T1000 (cell line): ENCODE measurements around the gene CCDC194.
A peak's percentile ranks its signal among the peaks of the same experiment; 100 is the strongest.

ENCODE experiments used
- DNase-seq: peaks from one replicate; lab custom pipeline; 2025; ENCODE audit warnings: mixed read lengths; lab: John Stamatoyannopoulos, UW

Gene CCDC194

DNA sequence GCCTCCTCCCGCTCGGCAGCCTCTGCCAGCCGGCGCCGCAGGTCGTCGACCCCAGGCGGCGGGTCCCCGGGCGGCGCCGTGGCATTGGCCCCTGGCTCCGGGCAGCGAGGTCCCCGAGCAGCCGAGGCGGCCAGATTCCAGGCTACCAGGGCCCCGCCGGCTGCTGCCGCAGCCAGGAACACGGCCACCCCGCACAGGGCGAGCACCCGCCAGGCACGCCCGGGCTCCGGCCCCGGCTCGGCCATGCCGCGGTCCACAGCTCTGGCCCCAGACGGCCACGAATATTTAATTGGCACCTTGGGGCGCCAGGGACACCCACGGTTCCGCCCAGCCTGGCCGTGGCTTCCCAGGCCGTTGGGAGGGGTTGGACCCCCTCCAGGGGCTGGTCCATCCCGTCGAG is at the start of gene CCDC194:
Gene CCDC194, minus strand, starts transcription at position 283 of the 400 bp plus-strand sequence. Its CDS starts 38 bp downstream, at position 245.
- DNase-seq = no peak

DNA sequence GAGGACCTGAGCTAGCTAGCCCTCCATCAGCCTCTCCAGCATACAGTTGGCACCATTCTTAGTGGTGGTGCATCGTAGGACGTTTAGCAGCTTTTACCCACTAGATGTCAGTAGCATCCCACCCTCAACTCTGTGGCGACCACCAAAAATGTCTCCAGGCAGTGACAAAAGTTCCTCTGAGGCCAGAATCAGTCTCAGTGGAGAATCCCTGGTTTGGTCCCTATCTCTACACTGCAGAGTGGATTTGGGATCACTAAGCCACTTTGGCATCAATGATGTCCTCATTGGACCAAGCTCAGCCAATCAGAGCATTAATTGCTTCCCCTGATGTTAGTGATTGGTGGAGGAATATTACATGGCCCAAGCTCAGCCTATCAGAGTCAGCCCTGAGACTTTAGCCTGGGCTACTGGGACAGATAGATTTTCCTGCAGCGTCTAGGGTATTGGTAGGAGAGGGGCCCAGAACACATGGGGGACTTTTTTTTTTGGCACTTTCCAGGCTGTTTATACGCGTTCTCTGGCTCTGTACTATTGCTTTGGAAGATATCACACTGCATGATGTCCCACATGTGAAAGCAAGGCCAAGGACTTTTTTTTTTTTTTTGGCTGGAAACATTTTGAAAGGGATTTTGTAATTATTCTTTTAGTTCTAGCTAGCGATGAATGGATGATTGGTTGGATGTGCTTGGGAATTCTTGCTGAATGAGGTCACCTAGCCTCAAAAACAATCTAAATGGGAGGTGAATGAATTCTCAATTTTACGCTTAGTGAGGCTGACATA is 47.4 kb upstream of the CCDC194 start:
- DNase-seq = no peak

GRCh38 chr19:17436874-17437267 is 42.9 kb upstream of the CCDC194 start:
- no peak for DNase-seq

DNA sequence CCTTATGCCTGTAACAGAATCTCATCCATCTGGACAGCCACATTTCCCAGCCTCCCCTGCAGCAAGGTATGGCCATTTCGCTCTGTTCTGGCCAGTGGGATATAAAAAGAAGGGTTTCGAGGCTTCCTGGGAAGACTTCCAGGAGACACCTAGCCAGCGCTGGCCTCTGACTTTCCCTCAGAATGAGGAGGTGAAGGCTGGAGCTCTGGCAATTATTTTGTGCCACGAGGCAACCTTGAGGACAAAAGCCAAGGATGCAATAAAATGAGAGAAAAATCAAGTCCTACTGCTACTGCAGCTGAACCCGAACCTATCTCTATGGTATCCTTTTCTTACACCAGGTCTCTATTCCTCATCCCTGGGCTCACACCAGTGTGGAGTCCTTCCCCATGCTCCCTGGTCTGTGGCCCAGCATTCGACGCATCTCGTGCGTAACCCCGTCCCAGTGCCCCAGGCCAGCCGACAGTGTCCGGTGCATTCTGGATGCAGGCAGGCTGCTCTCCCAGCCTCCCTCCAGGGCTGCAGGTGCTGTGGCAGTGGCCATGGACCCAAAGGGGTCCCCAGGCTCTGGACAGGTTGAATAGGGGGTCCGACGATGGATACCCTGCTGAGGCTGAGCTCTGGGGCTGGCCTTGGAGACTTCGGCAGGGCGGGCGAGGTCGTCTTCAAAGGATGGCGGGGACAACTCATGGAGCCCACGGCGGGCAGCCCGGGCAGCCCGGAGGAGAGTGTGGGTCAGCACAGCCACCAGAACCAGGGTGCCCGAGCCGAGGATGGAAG is 42.3 kb upstream of the CCDC194 start:
- DNase-seq = no peak

- no peak for DNase-seq
Measured at GRCh38 chr19:17435218-17435617, 41.2 kb upstream of the CCDC194 start.

- DNase-seq = no peak
Measured at GRCh38 chr19:17431417-17431816, 37.4 kb upstream of the CCDC194 start.

DNA sequence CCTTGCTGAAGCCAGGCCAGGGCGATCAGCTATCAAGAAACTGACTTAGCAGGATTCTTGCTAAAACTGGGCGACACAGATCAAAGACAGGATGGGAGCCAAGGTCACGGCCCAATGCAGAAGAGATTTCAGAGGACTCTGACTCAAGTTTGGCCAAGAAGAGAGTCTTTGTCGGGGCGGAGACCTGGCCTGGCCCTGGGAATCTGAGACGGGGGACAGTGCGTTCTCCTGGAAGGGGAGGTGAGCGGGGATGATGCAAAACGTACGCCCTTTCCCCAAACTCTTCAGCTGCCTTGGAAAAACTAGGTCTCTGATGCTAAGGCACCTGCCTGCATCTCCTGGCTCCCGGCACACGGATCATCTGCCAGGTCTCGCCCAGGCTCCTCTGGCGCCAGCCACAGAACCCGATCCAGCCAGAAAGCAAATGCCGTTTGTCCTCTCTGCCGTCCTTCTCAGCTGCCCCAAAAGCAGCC is 35.7 kb upstream of the CCDC194 start:
- no peak for DNase-seq

- DNase-seq = no peak
Measured at GRCh38 chr19:17424743-17425365, 30.9 kb upstream of the CCDC194 start.

GRCh38 chr19:17423429-17424208 is 29.6 kb upstream of the CCDC194 start:
- DNase-seq = no peak

DNA sequence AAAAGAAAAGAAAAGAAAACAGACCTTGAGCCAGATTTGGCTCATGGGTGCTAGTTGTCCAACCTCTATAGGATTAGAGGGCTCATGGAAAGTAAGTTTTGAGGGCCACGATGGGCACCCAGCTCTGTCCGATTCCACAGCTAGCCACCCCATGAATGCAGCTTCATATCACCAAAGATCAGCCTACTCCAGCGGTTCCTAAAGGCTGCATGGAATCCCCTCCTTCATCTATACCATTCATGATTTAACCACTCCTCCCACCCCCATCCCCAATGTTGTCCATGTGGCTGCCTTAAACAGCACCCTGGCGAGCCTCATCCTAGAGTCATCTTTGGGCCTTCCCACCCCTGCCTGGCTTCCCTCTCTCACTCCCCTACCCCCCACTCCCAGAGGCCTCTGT is 27.9 kb upstream of the CCDC194 start:
- no peak for DNase-seq

- no peak for DNase-seq
Measured at GRCh38 chr19:17420475-17420924, 26.5 kb upstream of the CCDC194 start.

- peak; percentile 94 for DNase-seq
Measured at GRCh38 chr19:17419621-17420474, 25.9 kb upstream of the CCDC194 start, which contains the start of gene MVB12A. Gene MVB12A, plus strand, starts transcription at chr19:17420047. Its CDS starts 89 bp downstream, at chr19:17420136.

DNA sequence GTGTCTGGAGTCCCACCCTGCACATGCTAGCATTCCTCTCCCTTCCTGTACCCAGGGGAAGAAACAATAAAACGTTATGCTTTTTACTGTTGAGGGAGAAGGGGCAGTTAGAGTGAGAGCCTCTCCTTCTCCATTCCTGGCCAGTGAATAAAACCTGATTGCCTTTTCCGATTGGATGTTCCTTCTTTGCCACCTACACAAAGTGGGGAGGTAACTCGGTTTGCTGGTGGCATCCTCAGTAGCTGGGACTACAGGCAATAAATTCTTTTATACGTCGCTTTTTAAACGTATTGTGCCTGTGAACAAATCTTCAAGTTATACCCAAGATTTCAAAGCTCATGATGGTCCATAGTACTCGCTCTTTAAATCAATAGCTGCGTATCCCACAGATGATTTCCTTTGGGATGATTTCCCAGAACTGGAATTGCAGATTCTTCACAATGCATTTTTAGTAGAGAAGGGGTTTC is 25.2 kb upstream of the CCDC194 start:
- no peak for DNase-seq

- no peak for DNase-seq
Measured at GRCh38 chr19:17418710-17419109, 24.7 kb upstream of the CCDC194 start.

- DNase-seq = no peak
Measured at GRCh38 chr19:17415121-17415520, 21.1 kb upstream of the CCDC194 start.

- DNase-seq = no peak
Measured at GRCh38 chr19:17414097-17414496, 20.1 kb upstream of the CCDC194 start.

- no peak for DNase-seq
Measured at GRCh38 chr19:17411801-17412200, 17.8 kb upstream of the CCDC194 start.

DNA sequence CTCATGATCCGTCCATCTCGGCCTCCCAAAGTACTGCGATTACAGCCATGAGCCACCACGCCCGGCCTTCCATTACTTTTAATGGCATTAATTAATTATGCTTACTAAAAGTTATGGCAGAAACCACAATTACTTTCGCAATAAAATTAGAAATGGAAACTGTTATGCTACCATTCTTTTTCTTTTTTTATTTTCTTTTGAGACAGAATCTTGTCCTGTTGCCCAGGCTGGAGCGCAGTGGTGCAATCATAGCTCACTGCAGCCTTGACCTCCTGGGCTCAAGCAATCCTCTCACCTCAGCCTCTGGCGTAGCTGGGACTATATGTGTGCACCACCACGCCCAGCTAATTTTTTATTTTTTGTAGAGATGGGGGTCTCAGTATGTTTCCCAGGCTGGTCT is 16.0 kb upstream of the CCDC194 start:
- DNase-seq = no peak

DNA sequence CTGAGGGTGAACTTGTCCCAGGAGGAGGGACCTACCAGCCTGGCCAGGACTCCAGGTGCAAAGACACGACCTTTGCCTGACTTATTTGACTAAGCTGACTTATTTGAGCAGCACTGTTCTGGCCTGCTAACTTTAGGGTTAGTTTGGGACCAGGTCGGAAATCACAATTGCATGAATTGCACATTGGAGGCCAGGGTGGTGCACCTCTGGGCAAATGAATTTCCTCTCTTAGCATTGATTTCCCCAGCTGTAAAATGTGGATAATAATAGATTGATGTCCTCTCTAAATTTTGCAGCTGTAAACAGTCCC is 12.8 kb upstream of the CCDC194 start:
- no peak for DNase-seq

DNA sequence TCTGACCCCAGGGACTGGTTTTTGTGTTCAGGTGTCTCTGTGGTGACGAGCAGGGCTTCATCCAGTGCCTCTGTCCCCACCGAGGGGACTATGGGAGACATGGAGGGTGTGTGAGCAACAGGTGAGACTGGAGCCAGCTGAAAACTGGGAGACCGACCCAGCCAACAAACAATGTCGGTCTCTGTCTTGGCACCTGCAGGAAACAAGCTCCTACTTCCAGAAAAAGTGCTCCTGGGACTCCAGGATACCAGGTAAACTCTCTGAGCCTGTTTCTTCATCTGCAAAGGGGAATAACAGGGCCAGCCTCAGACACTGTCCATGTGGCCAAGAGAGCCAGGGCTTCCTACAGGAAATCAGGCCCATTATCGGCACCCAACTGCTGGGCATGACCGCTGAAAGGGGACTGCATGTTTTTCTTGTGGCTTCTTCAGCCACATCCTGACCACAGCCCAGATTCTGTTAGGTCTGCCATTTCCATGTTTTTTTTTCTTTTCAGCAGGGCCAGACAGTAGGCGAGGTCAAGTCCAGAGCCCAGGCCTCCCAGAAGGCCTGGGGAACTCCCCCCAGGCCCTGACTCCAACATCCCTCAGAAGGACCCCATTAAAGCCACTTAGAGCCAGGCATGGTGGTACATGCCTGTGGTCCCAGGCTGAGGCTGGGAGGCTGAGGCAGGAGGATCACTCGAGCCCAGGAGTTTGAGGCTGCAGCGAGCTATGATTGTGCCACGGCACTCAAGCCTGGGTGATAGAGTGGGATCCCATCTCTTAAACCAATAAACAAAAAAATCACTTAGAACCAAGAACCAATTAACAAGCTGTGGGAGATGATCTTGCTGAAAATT is 12.3 kb upstream of the CCDC194 start:
- DNase-seq = no peak
